ENCODE data around the gene IYD. TPM values are rescaled to one million over a fixed set of nuclear protein-coding genes. Genes with fewer than 3 reads are reported as not detected.

IYD gene
- total and polyA plus RNA-seq, 9 of the 15 experiments (the other 6 are each of a cell fraction or from before 2014, with no cell fraction given) = not detected

DNA sequence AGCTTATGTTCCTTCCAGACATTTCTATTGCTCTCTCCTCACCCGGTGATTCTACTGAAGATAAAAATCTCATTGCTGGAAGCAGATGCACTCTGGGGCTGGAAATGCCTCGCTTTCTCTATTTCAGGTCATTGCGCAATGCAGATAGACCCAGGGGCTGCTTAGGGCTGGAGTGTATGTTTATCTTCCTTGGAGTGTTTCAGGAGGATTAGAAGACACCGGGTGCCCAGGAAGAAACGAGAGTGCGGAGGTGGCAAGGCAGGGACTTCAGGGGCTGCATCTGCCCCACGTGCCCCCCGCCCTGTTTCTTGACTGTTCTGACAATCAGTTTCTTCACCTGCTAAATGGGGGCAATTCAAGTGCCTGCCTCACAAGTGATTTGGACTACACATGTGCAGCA lies 45.6 kb upstream of the IYD start (continued):
- no peak for TF ChIP-seq ARID2 (IDR thresholded peaks at IDR 0.05)
- TF ChIP-seq SMARCA4 (IDR thresholded peaks at IDR 0.05) = peak; percentile 75; the same call in 1 of the 2 replicates
- no peak for TF ChIP-seq BDP1 (IDR thresholded peaks at IDR 0.05; ENCODE audit: insufficient read depth, insufficient read length)
- no peak for TF ChIP-seq ZFPM2 (CRISPR knock-in tag; IDR thresholded peaks at IDR 0.05)
- no peak for TF ChIP-seq SP1 (CRISPR knock-in tag; IDR thresholded peaks at IDR 0.05)
- peak in 1 of 2 experiments; percentile 31; a peak in 1 of 4 replicates for TF ChIP-seq TEAD1 (CRISPR knock-in tag; IDR thresholded peaks at IDR 0.05)
- TF ChIP-seq ZNF76 (CRISPR knock-in tag; IDR thresholded peaks at IDR 0.05; ENCODE audit: borderline replicate concordance) = no peak
- no peak for TF ChIP-seq CBX2 (IDR thresholded peaks at IDR 0.05; ENCODE audit: insufficient read depth, low read length, poor library complexity, severe bottlenecking)
- TF ChIP-seq, protein P1, sequence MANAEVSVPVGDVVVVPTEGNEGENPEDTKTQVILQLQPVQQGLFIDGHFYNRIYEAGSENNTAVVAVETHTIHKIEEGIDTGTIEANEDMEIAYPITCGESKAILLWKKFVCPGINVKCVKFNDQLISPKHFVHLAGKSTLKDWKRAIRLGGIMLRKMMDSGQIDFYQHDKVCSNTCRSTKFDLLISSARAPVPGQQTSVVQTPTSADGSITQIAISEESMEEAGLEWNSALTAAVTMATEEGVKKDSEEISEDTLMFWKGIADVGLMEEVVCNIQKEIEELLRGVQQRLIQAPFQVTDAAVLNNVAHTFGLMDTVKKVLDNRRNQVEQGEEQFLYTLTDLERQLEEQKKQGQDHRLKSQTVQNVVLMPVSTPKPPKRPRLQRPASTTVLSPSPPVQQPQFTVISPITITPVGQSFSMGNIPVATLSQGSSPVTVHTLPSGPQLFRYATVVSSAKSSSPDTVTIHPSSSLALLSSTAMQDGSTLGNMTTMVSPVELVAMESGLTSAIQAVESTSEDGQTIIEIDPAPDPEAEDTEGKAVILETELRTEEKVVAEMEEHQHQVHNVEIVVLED (CRISPR knock-in tag; IDR thresholded peaks at IDR 0.05) = no peak
- no peak for TF ChIP-seq RFX7 (CRISPR knock-in tag; IDR thresholded peaks at IDR 0.05)
- no peak for TF ChIP-seq NBN (IDR thresholded peaks at IDR 0.05; ENCODE audit: low read depth)
- no peak for TF ChIP-seq ZFP36 (IDR thresholded peaks at IDR 0.05; ENCODE audit: low read depth, low read length, partially characterized antibody)

DNA sequence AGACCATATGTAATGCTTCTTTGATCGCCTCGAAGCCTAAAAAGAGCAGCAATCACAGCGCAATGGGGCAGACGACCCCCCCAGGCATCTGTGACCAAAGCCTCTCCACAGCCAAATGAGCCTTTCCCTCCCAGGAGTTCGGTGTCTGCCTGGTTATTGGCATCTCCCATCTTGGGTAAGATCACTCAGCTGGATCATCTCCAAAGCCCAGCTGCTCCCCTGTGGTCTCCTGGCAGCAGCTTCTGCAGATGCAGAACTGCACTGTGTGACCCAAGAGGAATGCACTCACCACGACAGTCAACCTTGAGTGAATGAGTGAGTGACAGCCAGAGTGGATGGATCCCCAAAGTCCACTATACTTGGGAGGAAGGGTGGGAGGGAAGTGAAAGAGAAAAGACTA lies 44.8 kb upstream of the IYD start:
- in situ Hi-C loops (cut with MboI) = no loop called here
- Histone ChIP-seq H4K20me1 (replicated peaks; ENCODE audit: control insufficient read depth, insufficient read depth, low read length) (no peaks in the 10 kb centered on the region), H3K36me3 (ENCODE audit: control insufficient read depth, insufficient read depth, low read length) (no peaks in the 10 kb centered on the region), H3K9ac (ENCODE audit: insufficient read depth in 1 of 2, low read depth in 2 of 2, low read length in 2 of 2) (no peak overlapping the region), H2AFZ (ENCODE audit: low read depth, low read length) (no peak overlapping the region), H3K9me3 (replicated peaks; ENCODE audit: control insufficient read depth, insufficient read depth, low read depth, low read length) (no peaks in the 10 kb centered on the region), H3K27ac (ENCODE audit: extremely low read depth, low read depth, low read length) (no peak overlapping the region), H3K79me2 (ENCODE audit: control insufficient read depth, insufficient read depth, low read length) (no peaks in the 10 kb centered on the region), H3K4me3 (no peak overlapping the region), H3K27me3 (ENCODE audit: control insufficient read depth in 2 of 2, insufficient read depth in 2 of 2, low read length in 2 of 2) (no peaks in the 10 kb centered on the region), H3K4me1 (replicated peaks in 1 of 2; ENCODE audit: control insufficient read depth in 2 of 2, insufficient read depth in 2 of 2, low read length in 2 of 2) (peaks cover 17 to 42% of the 10 kb centered on the region in 2 experiments; a peak in 4 of 5 replicates), H3K9me1 (ENCODE audit: control insufficient read depth, insufficient read depth, low read length) (no peaks in the 10 kb centered on the region), H3K4me2 (ENCODE audit: insufficient read depth, low read length) (no peak overlapping the region)
- no TSS peak for BruUV-seq (replicated peaks)
- ATAC-seq = no peak
- CTCF ChIA-PET (ENCODE audit: low intra/inter-chr PET ratio) = no interaction called here
- 62% methylated on average over 6 of the region's 6 CpGs for WGBS (ENCODE audit: insufficient coverage, low coverage, missing lambda C conversion rate)
- DNase-seq (ENCODE audit: extremely low read depth in 1 of 4, low spot score in 3 of 4) = no peak
- intact Hi-C loops (cut with micrococcal nuclease) = loop anchor here (5.0 kb wide), 3 partner anchors 52 to 172 kb away; no protein-coding TSS in a partner anchor
- FAIRE-seq = no peak
- POLR2A ChIA-PET = no interaction called here
- TF ChIP-seq EZH2 (IDR thresholded peaks at IDR 0.05; ENCODE audit: borderline replicate concordance, low read depth, low read length) (no peak), KHSRP (IDR thresholded peaks at IDR 0.05) (no peak), ZNF311 (CRISPR knock-in tag; IDR thresholded peaks at IDR 0.05) (no peak), ZNF239 (CRISPR knock-in tag; IDR thresholded peaks at IDR 0.05) (no peak), ZNF140 (CRISPR knock-in tag; IDR thresholded peaks at IDR 0.05) (no peak), POLR2A (conservative IDR thresholded peaks at IDR 0.05) (no peak), PKNOX1 (IDR thresholded peaks at IDR 0.05) (peak; percentile 35), PCBP1 (IDR thresholded peaks at IDR 0.05; ENCODE audit: low read depth, low read length, poor library complexity, severe bottlenecking) (no peak)

Measured in K562 (cell line).